SU-DHL-6 (cell line): ENCODE measurements around the gene ZNHIT3.

Source experiments
- H2AFZ ChIP-seq: fragments of 200-600 bp; sonication (generic); 2 replicates; pipeline ENCODE4 v1.6.1; 2014; ENCODE audit warnings: low read depth, mild to moderate bottlenecking, moderate library complexity, mixed read lengths, antibody characterized with exemption, low read length; ENCODE audit not compliant: severe bottlenecking
- H3F3A ChIP-seq: fragments of 200-600 bp; shearing (Covaris generic); 2 replicates; pipeline ENCODE4 v1.6.0; 2016; ENCODE audit warnings: antibody characterized with exemption, mild to moderate bottlenecking; ENCODE audit not compliant: insufficient read depth
- H3K27ac ChIP-seq: fragments of 200-600 bp; sonication (generic); 2 replicates; pipeline ENCODE4 v1.5.1; 2016; ENCODE audit warnings: low read depth, mild to moderate bottlenecking, low read length, moderate library complexity, mixed read lengths
- H3K27me3 ChIP-seq: fragments of 200-600 bp; sonication (generic), shearing (Covaris generic); 2 replicates; pipeline ENCODE4 v1.6.0; 2014; ENCODE audit warnings: mild to moderate bottlenecking, low read length
- H3K36me3 ChIP-seq: fragments of 200-600 bp; sonication (generic); 2 replicates; pipeline ENCODE4 v1.6.1; 2014; ENCODE audit warnings: mild to moderate bottlenecking, low read length, mixed read lengths
- H3K4me2 ChIP-seq: fragments of 300-600, 200-600 bp; shearing (Covaris generic), sonication (generic); 2 replicates; pipeline ENCODE4 v1.6.0; 2014; ENCODE audit warnings: low read length, low read depth, mild to moderate bottlenecking; ENCODE audit not compliant: poor library complexity, severe bottlenecking
- H3K4me3 ChIP-seq: fragments of 200-600 bp; sonication (generic); 2 replicates; pipeline ENCODE4 v1.5.1; 2014; ENCODE audit warnings: antibody characterized with exemption, low read length, mild to moderate bottlenecking, mixed read lengths; ENCODE audit not compliant: insufficient read depth, poor library complexity, severe bottlenecking
- H3K79me2 ChIP-seq: fragments of 200-600 bp; sonication (generic); 2 replicates; pipeline ENCODE4 v1.6.1; 2014; ENCODE audit warnings: mild to moderate bottlenecking, low read length, moderate library complexity; ENCODE audit not compliant: insufficient read depth
- H3K9ac ChIP-seq: fragments of 200-600 bp; sonication (generic); 2 replicates; pipeline ENCODE4 v1.7.0; 2014; ENCODE audit warnings: mild to moderate bottlenecking, low read length
- H3K9me2 ChIP-seq: fragments of 200-600 bp; sonication (generic); replicated peaks from 2 replicates; pipeline ENCODE4 v1.6.1; 2014; ENCODE audit warnings: low read length; ENCODE audit not compliant: insufficient read depth
- H3K9me3 ChIP-seq: fragments of 200-600 bp; sonication (generic); 2 replicates; pipeline ENCODE4 v1.6.1; 2014; ENCODE audit warnings: low read length, mixed read lengths; ENCODE audit not compliant: insufficient read depth
- H4K20me1 ChIP-seq: fragments of 200-600 bp; sonication (generic); 2 replicates; pipeline ENCODE4 v1.6.1; 2014; ENCODE audit warnings: low read depth, mild to moderate bottlenecking, antibody characterized with exemption, low read length, moderate library complexity, mixed read lengths
- EZH2phosphoT487 ChIP-seq: fragments of 200-600 bp; sonication (generic), shearing (Covaris generic); conservative IDR thresholded peaks from 2 replicates; pipeline ENCODE4 v1.6.1; 2018; ENCODE audit warnings: mild to moderate bottlenecking, antibody characterized with exemption, low read length, moderate library complexity, mixed read lengths
- TF ChIP-seq, protein P1 (sequence below): fragments of 200-600 bp; sonication (generic); IDR thresholded peaks from one replicate; pipeline ENCODE4 v1.5.1; 2017; ENCODE audit warnings: antibody characterized with exemption, mild to moderate bottlenecking, low read length, moderate library complexity; ENCODE audit not compliant: insufficient read depth, poor library complexity, severe bottlenecking

ZNHIT3 gene

DNA sequence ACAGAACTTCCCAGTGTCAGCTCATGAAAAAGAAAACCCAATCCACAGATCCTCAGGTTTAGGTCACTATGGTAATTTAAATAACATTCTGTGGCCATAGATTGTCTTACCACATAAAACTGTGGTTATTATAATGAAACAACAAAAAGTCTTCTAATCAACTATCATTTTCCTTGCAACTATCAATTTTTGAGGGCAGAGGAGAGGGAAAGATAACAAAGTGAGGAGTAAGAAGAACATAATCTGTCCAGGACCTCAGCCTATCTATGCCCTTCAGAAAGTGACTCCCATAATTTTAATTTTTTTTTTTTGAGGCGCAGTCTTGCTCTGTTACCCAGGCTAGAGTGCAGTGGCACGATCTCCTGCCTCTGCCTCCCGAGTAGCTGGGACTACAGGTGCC lies 54.2 kb downstream of the ZNHIT3 start:
- no peak overlapping the region for H2AFZ ChIP-seq
- peaks cover 44% of the 10 kb centered on the region for H3F3A ChIP-seq
- TF ChIP-seq EZH2phosphoT487: no peak
- TF ChIP-seq, protein P1, sequence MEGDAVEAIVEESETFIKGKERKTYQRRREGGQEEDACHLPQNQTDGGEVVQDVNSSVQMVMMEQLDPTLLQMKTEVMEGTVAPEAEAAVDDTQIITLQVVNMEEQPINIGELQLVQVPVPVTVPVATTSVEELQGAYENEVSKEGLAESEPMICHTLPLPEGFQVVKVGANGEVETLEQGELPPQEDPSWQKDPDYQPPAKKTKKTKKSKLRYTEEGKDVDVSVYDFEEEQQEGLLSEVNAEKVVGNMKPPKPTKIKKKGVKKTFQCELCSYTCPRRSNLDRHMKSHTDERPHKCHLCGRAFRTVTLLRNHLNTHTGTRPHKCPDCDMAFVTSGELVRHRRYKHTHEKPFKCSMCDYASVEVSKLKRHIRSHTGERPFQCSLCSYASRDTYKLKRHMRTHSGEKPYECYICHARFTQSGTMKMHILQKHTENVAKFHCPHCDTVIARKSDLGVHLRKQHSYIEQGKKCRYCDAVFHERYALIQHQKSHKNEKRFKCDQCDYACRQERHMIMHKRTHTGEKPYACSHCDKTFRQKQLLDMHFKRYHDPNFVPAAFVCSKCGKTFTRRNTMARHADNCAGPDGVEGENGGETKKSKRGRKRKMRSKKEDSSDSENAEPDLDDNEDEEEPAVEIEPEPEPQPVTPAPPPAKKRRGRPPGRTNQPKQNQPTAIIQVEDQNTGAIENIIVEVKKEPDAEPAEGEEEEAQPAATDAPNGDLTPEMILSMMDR: no peak
- H3K79me2 ChIP-seq: peaks cover 39% of the 10 kb centered on the region
- H3K9me3 ChIP-seq: no peaks in the 10 kb centered on the region
- no peak overlapping the region for H3K4me3 ChIP-seq
- H3K4me2 ChIP-seq: no peak overlapping the region
- no peaks in the 10 kb centered on the region for H3K9me2 ChIP-seq
- no peak overlapping the region for H3K9ac ChIP-seq
- no peaks in the 10 kb centered on the region for H4K20me1 ChIP-seq
- peaks cover 3% of the 10 kb centered on the region; the same call in 1 of the 2 replicates for H3K36me3 ChIP-seq
- H3K27ac ChIP-seq: no peak overlapping the region
- no peaks in the 10 kb centered on the region for H3K27me3 ChIP-seq

DNA sequence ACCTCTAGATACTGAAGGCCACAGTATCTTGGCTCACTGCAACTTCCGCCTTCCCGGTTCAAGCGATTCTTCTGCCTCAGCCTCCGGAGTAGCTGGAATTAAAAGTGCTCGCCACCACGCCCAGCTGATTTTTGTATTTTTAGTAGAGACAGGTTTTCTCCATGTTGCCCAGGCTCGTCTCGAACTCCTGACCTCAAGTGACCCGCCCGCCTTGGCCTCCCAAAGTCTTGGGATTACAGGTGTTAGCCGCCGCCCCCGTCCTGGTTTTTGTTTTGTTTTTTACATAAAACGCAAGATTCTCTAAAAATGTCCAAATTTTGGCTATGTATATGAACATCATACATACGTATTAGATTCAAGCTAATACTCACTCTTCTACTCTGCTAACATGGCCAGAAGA lies 56.3 kb downstream of the ZNHIT3 start:
- Histone ChIP-seq H3K27me3 (no peaks in the 10 kb centered on the region), H3K9me3 (no peaks in the 10 kb centered on the region), H3F3A (peaks cover 50% of the 10 kb centered on the region), H3K36me3 (peaks cover 12% of the 10 kb centered on the region; the same call in 1 of the 2 replicates), H2AFZ (no peak overlapping the region), H3K9me2 (no peaks in the 10 kb centered on the region), H3K4me2 (no peak overlapping the region), H3K4me3 (no peak overlapping the region), H3K27ac (no peak overlapping the region), H4K20me1 (peaks cover 6% of the 10 kb centered on the region; the same call in 1 of the 2 replicates), H3K79me2 (peaks cover 45% of the 10 kb centered on the region), H3K9ac (no peak overlapping the region)
- no peak for TF ChIP-seq EZH2phosphoT487
- TF ChIP-seq, protein P1: no peak

DNA sequence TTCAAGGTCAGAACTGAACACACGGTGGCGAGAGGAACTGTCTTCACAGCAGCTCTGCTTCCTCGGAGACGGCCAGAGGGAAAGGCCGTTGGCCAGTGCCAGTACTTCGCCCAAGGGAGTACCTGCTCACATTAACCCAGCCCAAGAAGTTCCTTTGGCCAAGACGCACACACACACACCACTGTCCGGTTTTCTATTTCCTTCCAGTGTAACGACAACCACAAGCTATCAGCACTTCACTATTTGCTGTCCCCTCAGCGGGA lies 57.5 kb downstream of the ZNHIT3 start:
- TF ChIP-seq, protein P1: no peak
- no peak for TF ChIP-seq EZH2phosphoT487
- Histone ChIP-seq H3K9me2 (no peaks in the 10 kb centered on the region), H4K20me1 (peaks cover 8% of the 10 kb centered on the region; the same call in 1 of the 2 replicates), H3F3A (peaks cover 50% of the 10 kb centered on the region), H3K9ac (peak overlapping the region; percentile 99), H3K27me3 (no peaks in the 10 kb centered on the region), H2AFZ (peak overlapping the region; percentile 91), H3K4me2 (peak overlapping the region; percentile 64), H3K36me3 (peaks cover 9% of the 10 kb centered on the region; the same call in 1 of the 2 replicates), H3K79me2 (peaks cover 52% of the 10 kb centered on the region), H3K4me3 (peak overlapping the region; percentile 87), H3K9me3 (no peaks in the 10 kb centered on the region), H3K27ac (peak overlapping the region; percentile 92)
